ENCODE measurements around the gene PEAR1. TPM values are rescaled to one million over a fixed set of nuclear protein-coding genes. Genes with fewer than 3 reads are reported as not detected.

PEAR1 gene
- total RNA-seq, 2 donors from 2014 or later = 31.0 to 34.9 TPM

- H3K4me1 ChIP-seq (ENCODE audit: control insufficient read depth in 1 of 2, low read depth in 2 of 2) = no peaks in the 10 kb centered on the region
- TF ChIP-seq CTCF (IDR thresholded peaks at IDR 0.05) = no peak
- no peak overlapping the region for H3K4me3 ChIP-seq
- no peaks in the 10 kb centered on the region for H3K27me3 ChIP-seq (replicated peaks; ENCODE audit: insufficient read depth)
- no peak overlapping the region for H3K27ac ChIP-seq
- no peak for DNase-seq (ENCODE audit: low spot score)
- H3K9me3 ChIP-seq = no peaks in the 10 kb centered on the region
- no peak for ATAC-seq (ENCODE audit: insufficient number of reproducible peaks, low FRiP score, low read depth)
- no peaks in the 10 kb centered on the region for H3K36me3 ChIP-seq
These were observed 15.9 kb upstream of the PEAR1 start for GRCh38 chr1:156877433-156878170.

- Histone ChIP-seq H3K27ac (no peak overlapping the region), H3K36me3 (no peaks in the 10 kb centered on the region), H3K27me3 (replicated peaks; ENCODE audit: insufficient read depth) (no peaks in the 10 kb centered on the region), H3K9me3 (no peaks in the 10 kb centered on the region), H3K4me3 (no peak overlapping the region), H3K4me1 (ENCODE audit: control insufficient read depth in 1 of 2, low read depth in 2 of 2) (no peaks in the 10 kb centered on the region)
- ATAC-seq (ENCODE audit: insufficient number of reproducible peaks, low FRiP score, low read depth) = no peak
- no peak for DNase-seq (ENCODE audit: low spot score)
- TF ChIP-seq CTCF (IDR thresholded peaks at IDR 0.05) = no peak
These were observed 13.6 kb upstream of the PEAR1 start for GRCh38 chr1:156879876-156880275.

GRCh38 chr1:156880473-156880872 lies 13.0 kb upstream of the PEAR1 start:
- no peak overlapping the region for H3K27ac ChIP-seq
- no peaks in the 10 kb centered on the region for H3K4me1 ChIP-seq (ENCODE audit: control insufficient read depth in 1 of 2, low read depth in 2 of 2)
- no peaks in the 10 kb centered on the region for H3K9me3 ChIP-seq
- H3K27me3 ChIP-seq (replicated peaks; ENCODE audit: insufficient read depth) = no peaks in the 10 kb centered on the region
- no peak for DNase-seq (ENCODE audit: low spot score)
- no peak overlapping the region for H3K4me3 ChIP-seq
- no peaks in the 10 kb centered on the region for H3K36me3 ChIP-seq
- TF ChIP-seq CTCF (IDR thresholded peaks at IDR 0.05) = no peak
- no peak for ATAC-seq (ENCODE audit: insufficient number of reproducible peaks, low FRiP score, low read depth)

GRCh38 chr1:156881101-156881500 lies 12.4 kb upstream of the PEAR1 start:
- H3K27me3 ChIP-seq (replicated peaks; ENCODE audit: insufficient read depth) = no peaks in the 10 kb centered on the region
- no peak for ATAC-seq (ENCODE audit: insufficient number of reproducible peaks, low FRiP score, low read depth)
- H3K27ac ChIP-seq = no peak overlapping the region
- TF ChIP-seq CTCF (IDR thresholded peaks at IDR 0.05) = no peak
- no peaks in the 10 kb centered on the region for H3K4me1 ChIP-seq (ENCODE audit: control insufficient read depth in 1 of 2, low read depth in 2 of 2)
- no peak for DNase-seq (ENCODE audit: low spot score)
- H3K36me3 ChIP-seq = no peaks in the 10 kb centered on the region
- no peaks in the 10 kb centered on the region for H3K9me3 ChIP-seq
- no peak overlapping the region for H3K4me3 ChIP-seq

- DNase-seq (ENCODE audit: low spot score) (no peak), ATAC-seq (ENCODE audit: insufficient number of reproducible peaks, low FRiP score, low read depth) (no peak)
- Histone ChIP-seq H3K4me3 (no peak overlapping the region), H3K27ac (no peak overlapping the region), H3K4me1 (ENCODE audit: control insufficient read depth in 1 of 2, low read depth in 2 of 2) (no peaks in the 10 kb centered on the region), H3K36me3 (no peaks in the 10 kb centered on the region), H3K27me3 (replicated peaks; ENCODE audit: insufficient read depth) (no peaks in the 10 kb centered on the region), H3K9me3 (no peaks in the 10 kb centered on the region)
- no peak for TF ChIP-seq CTCF (IDR thresholded peaks at IDR 0.05)
These were observed 11.9 kb upstream of the PEAR1 start for GRCh38 chr1:156881663-156882062.

Data from thoracic aorta (tissue), 2 donors.